ENCODE data around the gene KIRREL3.

DNA sequence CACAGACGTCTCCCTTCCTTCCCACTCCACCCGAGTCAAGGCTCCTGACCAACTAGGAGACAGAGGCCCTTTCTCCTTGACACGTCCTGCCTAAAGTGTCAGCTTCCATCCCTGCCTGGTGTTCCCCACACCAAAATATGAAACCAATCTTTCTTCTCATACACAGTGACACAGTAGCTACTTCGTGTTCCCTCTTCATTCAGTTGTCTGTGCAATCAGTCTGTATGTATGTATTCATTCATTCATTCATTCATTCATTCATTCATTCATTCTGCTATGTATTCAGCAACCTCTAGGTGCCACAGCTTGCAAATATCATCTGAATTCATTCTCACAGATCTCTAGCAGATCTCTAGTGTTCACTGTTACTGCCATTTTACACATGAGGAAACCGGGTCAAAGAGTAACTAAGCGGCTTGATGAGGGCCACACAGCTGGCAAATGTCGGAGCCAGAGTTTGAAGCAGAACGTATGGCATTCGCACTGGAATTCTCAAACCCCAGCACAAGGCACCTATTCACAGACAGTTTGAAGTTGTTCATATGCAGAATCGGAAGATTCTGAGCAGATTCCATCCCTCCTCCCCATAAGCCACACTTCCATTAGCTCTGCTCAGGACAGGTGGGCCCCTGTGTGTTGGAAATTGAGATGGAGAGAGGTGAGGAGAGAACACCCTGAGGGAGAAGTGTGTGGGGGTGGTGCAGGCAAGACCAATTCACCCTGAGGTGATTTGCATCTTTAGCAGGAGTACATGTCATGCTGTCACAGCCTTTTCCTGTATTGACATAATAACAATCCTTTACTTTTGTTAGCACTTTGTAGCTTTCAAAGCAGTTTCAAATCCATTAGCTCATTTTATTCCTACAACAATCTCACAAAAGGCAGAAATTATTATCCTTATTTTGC is 369.4 kb downstream of the KIRREL3 start:
- TF ChIP-seq, protein P1, sequence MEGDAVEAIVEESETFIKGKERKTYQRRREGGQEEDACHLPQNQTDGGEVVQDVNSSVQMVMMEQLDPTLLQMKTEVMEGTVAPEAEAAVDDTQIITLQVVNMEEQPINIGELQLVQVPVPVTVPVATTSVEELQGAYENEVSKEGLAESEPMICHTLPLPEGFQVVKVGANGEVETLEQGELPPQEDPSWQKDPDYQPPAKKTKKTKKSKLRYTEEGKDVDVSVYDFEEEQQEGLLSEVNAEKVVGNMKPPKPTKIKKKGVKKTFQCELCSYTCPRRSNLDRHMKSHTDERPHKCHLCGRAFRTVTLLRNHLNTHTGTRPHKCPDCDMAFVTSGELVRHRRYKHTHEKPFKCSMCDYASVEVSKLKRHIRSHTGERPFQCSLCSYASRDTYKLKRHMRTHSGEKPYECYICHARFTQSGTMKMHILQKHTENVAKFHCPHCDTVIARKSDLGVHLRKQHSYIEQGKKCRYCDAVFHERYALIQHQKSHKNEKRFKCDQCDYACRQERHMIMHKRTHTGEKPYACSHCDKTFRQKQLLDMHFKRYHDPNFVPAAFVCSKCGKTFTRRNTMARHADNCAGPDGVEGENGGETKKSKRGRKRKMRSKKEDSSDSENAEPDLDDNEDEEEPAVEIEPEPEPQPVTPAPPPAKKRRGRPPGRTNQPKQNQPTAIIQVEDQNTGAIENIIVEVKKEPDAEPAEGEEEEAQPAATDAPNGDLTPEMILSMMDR (IDR thresholded peaks at IDR 0.05) = no peak
- TF ChIP-seq EP300 (IDR thresholded peaks at IDR 0.05) = no peak

All from ovary (tissue), 3 donors.